Measurements from ENCODE around the gene FBLN7. TPM values are rescaled to one million over a fixed set of nuclear protein-coding genes. Genes with fewer than 3 reads are reported as not detected.

The FBLN7 gene
- total RNA-seq, 1 donor from 2014 or later, result 19.1 TPM

GRCh38 chr2:112142525-112143078 is 4.4 kb downstream of the FBLN7 start:
- Mint-ChIP-seq H3K4me3 (peak overlapping the region; percentile 73), H3K9me3 (no peaks in the 10 kb centered on the region)
- no peak for DNase-seq (ENCODE audit: low read depth, low spot score)

GRCh38 chr2:112143150-112143549 is 5.0 kb downstream of the FBLN7 start:
- Mint-ChIP-seq H3K27me3 (ENCODE audit: low read depth) (no peaks in the 10 kb centered on the region), H3K4me3 (peak overlapping the region; percentile 42), H3K9me3 (no peaks in the 10 kb centered on the region), H3K27ac (ENCODE audit: unreplicated experiment) (no peak overlapping the region), H3K36me3 (ENCODE audit: low read depth) (peaks cover 21% of the 10 kb centered on the region), H3K4me1 (peaks cover 38% of the 10 kb centered on the region)
- no peak for DNase-seq (ENCODE audit: low read depth, low spot score)
- TF ChIP-seq CTCF (conservative IDR thresholded peaks at IDR 0.05), result no peak

More at GRCh38 chr2:112142525-112143078, 4.4 kb downstream of the FBLN7 start:
- no peak for TF ChIP-seq CTCF (conservative IDR thresholded peaks at IDR 0.05)
- Mint-ChIP-seq H3K4me1 (peaks cover 37% of the 10 kb centered on the region), H3K27me3 (ENCODE audit: low read depth) (peaks cover under 1% of the 10 kb centered on the region), H3K27ac (ENCODE audit: unreplicated experiment) (no peak overlapping the region), H3K36me3 (ENCODE audit: low read depth) (peaks cover 18% of the 10 kb centered on the region)

GRCh38 chr2:112144966-112145365 is 6.8 kb downstream of the FBLN7 start:
- H3K36me3 Mint-ChIP-seq (ENCODE audit: low read depth), result peaks cover 21% of the 10 kb centered on the region
- no peaks in the 10 kb centered on the region for H3K27me3 Mint-ChIP-seq (ENCODE audit: low read depth)

GRCh38 chr2:112147382-112148168 is 9.4 kb downstream of the FBLN7 start:
- TF ChIP-seq CTCF (conservative IDR thresholded peaks at IDR 0.05), result no peak
- Mint-ChIP-seq H3K9me3 (no peaks in the 10 kb centered on the region), H3K27me3 (ENCODE audit: low read depth) (no peaks in the 10 kb centered on the region), H3K4me3 (no peak overlapping the region), H3K4me1 (peaks cover 55% of the 10 kb centered on the region), H3K27ac (ENCODE audit: unreplicated experiment) (no peak overlapping the region), H3K36me3 (ENCODE audit: low read depth) (peaks cover 14% of the 10 kb centered on the region)
- DNase-seq (ENCODE audit: low read depth, low spot score), result no peak

More at GRCh38 chr2:112144966-112145365, 6.8 kb downstream of the FBLN7 start:
- no peaks in the 10 kb centered on the region for H3K9me3 Mint-ChIP-seq
- no peak for DNase-seq (ENCODE audit: low read depth, low spot score)
- no peak overlapping the region for H3K27ac Mint-ChIP-seq (ENCODE audit: unreplicated experiment)
- H3K4me3 Mint-ChIP-seq, result peak overlapping the region; percentile 9
- peaks cover 56% of the 10 kb centered on the region for H3K4me1 Mint-ChIP-seq
- no peak for TF ChIP-seq CTCF (conservative IDR thresholded peaks at IDR 0.05)

- Mint-ChIP-seq H3K4me1 (peaks cover 51% of the 10 kb centered on the region), H3K27ac (ENCODE audit: unreplicated experiment) (no peak overlapping the region), H3K4me3 (no peak overlapping the region), H3K27me3 (ENCODE audit: low read depth) (no peaks in the 10 kb centered on the region), H3K9me3 (no peaks in the 10 kb centered on the region), H3K36me3 (ENCODE audit: low read depth) (peaks cover 10% of the 10 kb centered on the region)
- no peak for TF ChIP-seq CTCF (conservative IDR thresholded peaks at IDR 0.05)
- no peak for DNase-seq (ENCODE audit: low read depth, low spot score)
Measured at GRCh38 chr2:112148477-112148876, 10.3 kb downstream of the FBLN7 start.

Measured in neural crest cell (in vitro differentiated cells).